HG03575 (cell line): ENCODE data around the gene TSPO.

Source experiments
- ATAC-seq: cut with Tn5 transposase; IDR thresholded peaks from one replicate; pipeline ENCODE4 v1.9.1; 2021; ENCODE audit not compliant: unreplicated experiment, insufficient number of reproducible peaks, low FRiP score; ENCODE audit errors: extremely low read depth

The TSPO gene

DNA sequence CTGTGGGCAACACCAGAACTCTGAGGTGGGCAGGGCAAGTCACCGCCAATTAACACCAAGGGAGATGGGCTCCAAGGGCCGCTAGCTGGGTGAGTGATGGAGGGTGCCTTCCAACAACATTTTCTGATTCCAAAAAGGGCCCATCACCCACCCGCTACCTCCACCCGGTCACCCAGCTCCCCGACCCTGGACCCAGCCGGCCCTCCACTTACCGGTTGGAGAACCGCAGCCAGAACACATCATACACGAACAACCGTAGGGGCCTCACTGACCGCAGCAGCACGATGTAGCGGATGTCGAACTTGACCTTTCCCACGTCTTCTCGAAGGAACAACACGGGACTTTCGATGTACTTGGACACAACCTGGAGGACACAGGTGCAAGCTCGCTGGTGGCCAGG lies 20.8 kb downstream of the TSPO start:
- ATAC-seq, result no peak

DNA sequence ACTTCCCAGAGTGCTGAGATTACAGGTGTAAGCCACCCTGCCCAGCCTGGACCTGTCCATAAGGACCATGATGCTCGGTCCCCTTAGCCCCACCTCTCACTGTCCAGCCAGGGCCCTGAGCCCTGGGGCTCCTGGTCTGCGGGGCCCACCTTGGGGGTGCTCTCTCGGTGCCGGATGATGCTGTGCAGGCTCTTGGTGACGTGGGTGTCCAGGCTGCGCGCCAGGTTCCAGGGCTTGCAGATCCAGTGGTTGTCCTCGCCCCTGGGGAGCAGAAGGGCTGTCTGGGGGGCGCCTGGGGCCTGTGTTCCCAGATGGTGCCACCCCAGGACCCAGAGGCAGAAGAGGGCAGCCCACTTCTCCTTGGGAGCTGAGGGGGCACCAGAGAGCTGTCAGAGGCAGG lies 22.2 kb downstream of the TSPO start:
- ATAC-seq, result no peak

DNA sequence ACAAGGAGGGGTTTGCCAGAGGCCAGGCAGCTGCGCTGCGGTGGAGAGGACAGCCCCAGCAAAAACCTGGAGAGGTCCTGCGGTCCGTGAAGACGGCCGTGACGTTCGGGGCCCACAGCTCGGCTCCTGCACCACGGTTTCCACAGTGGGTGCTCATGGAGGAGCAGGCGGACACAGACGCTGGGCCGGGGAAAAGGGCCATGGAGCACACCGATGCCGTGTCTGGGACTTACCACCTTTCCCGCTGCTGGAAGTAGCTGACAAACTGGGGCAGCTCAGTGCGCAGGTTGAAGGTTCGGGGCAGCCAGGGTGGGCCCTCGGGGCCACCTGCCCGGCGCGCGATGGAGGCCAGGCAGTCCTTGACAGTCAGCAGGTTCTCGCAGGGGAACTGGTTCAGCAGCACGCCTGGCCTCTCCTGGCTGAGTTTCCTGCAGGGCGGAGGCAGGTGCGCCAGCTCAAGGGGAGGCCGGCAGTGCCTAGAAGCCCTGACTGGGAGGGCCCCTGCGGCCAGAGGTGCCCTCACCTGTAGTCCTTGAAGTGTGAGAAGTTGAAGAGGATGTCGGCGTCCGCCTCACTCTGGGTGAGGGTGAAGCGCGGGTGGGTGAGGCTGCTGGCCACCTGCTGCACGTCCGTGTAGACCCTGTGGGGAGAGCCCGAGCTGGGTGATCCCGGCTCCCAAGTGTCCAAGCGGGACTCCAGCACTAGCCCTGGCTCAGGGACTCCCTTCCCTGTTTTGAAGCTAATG lies 22.8 kb downstream of the TSPO start:
- no peak for ATAC-seq

- ATAC-seq, result no peak
Measured at GRCh38 chr22:43174941-43175531, 23.7 kb downstream of the TSPO start.

DNA sequence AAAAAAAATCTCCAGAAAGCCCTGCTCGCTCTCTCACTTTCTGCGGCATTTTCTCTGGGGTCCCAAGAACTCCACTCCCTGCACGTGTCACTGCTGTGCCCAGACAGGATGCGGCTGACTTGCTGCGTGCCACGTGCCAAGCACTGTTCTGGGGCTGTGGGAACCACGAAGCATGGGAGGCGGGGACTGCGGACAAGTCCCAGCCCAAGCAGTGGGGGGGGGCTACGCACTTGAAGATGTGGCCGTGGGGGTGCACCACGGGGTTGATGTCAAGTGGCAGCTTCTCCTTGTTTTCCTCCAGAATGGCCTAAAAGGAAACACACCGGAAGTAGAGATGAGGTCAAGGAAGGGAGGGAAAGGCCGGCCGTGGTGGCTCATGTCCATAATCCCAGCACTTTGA lies 24.7 kb downstream of the TSPO start:
- no peak for ATAC-seq

DNA sequence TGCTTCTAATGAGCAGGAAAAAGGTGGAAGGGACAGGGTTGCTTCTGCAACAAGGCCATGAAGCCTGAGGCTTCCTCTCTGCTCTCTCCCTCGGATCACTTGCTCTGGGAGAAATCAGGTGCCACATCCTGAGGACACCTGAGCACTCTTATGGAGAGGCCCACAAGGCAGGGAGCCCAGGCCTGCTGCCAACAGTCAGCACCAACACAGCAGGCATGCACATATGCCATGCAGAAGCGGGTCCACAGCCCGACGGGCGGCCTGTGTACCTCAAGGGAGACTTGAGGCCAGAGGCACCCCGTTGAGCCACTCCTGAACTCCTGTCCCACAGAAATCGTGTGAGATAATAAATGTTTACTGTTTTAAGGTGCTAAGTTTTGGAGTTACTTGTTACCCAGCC lies 26.1 kb downstream of the TSPO start:
- ATAC-seq, result no peak

DNA sequence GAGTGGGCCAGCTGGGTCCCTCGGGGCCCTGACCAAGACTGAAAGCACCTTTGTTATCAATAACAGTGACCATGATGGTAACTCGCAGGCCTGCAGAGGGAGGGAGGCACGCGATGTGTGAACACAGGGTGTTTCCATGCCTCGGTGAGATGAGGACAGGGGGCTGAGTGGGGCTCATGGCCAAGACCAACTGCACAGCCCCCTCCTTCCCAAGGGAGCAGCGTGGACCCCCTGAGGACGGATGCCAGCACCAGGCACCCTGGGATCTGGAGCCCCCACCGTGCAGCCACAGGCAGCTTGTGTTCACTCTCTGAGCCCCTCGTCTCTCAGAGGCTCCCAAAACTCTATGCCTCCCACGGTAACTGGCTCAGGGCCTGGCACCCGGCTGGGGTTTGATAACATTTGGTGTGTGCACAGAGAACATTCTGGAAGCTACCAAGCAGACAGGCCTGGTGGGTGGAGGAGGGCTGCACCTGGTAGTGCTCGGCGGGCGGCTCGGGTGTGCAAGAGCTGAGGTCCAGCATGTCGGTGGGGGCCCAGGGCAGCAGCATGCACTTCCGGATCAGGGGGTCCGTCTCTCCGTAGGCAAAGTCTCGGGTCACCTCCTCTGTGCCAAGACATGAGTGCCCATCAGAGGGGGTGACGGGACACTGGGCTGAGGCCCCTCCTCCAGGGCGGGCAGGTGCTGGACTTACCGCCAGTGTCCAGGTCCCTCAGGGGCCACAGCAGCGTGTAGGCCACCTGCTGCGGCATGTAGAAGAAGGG lies 28.0 kb downstream of the TSPO start:
- no peak for ATAC-seq

GRCh38 chr22:43179911-43180195 lies 28.5 kb downstream of the TSPO start:
- ATAC-seq, result no peak

GRCh38 chr22:43180670-43181069 lies 29.3 kb downstream of the TSPO start:
- no peak for ATAC-seq

- no peak for ATAC-seq
Measured at GRCh38 chr22:43181321-43182076, 30.1 kb downstream of the TSPO start.

DNA sequence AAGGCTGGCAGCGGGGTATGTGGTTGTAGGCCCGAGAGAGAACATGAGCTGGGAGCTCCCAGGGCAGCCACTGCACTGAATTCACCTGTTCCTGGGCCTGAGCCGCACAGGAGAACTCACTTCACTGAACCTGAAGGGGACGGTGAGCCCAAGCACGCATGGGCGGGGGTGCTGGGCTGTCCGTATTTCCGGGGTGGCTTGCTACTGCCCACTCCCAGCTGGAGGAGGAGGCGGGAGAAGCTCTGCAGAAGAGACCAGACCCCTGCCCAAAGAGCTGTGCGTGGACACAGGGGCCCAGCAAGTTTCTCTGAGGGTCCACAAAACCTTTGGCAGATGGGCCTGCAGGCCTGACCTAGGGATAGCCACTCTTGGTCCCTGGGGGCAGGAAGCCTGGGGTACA lies 30.8 kb downstream of the TSPO start:
- ATAC-seq, result no peak

DNA sequence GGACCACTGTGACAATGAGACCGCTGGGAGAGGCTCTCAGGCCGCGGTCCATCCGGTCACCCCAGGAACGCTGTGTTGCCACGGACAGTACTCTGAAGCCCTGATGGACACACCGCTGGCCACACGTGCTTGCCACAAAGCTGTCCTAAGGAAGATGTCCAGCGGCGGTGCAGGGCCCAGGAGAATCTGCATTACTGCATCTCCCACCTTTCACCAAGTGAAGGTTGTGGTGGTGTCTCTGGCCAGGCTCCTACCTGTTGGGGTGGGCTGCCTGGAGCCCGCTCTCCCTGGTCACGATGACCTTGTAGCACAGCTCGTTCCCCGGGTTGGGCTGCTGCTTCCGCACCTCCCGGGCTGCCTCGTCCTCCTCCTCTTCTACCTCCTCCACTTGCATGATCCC lies 31.4 kb downstream of the TSPO start:
- ATAC-seq, result no peak

DNA sequence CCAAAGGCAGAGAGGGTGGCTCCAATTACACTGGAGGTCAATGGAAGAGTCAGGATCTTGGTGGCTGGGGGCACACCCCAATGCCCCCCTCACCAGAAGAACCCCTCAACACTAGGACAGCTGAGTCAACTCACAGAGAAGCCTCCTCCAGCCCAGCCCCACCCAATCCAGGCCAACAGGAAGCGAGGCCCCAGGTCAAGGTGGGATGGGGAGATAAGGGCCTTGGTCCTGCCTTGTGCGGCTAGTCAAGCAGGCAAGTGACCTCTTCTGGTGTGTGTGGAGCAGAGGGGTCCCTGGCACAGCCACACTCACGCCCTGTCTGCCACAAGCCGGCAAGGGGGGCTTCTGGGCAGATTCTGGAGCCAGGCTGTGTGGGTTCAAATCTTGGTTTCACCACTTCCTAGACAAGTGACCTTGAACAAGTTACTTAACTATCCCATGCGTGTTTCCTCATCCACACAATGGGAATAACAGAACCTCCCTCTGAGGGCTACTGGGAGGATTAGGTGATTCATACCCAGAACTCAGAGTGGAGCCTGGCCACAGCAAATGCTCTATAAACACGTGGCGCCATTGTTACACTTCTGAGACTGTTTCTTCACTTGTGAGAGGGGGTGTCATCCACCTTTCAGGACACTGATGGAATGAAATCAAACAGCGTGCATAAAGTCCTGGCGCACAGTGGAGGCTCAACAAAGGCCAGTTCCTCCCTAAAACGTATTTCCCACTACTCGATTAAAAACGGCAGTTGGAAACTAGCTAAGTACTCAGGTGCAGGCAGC lies 32.3 kb downstream of the TSPO start:
- ATAC-seq, result no peak

DNA sequence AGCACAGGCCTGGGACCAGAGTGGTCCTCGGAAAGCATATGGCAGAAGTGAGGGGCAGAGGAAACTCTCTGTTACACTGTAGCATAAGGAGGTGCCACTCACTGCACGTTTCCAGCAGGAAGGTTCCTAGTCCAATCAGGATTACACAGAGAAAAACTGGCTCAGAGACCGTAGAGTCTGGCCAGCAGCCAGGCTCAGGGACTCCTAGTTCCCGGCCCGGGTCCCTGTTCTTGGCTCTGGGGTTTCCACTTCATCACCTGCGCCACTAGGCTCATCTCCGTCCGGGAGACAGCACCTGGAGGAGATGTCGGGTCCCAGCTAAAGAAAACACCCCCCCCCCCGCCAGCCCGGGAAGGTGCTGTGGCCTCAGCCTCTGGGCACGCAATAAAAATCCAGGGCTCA lies 34.5 kb downstream of the TSPO start:
- no peak for ATAC-seq

GRCh38 chr22:43186272-43187170 lies 35.2 kb downstream of the TSPO start, which contains the start of gene TTLL12:
TTLL12 (minus strand) TSS chr22:43187134; CDS start chr22:43187069, 65 bp downstream.
- ATAC-seq, result no peak

DNA sequence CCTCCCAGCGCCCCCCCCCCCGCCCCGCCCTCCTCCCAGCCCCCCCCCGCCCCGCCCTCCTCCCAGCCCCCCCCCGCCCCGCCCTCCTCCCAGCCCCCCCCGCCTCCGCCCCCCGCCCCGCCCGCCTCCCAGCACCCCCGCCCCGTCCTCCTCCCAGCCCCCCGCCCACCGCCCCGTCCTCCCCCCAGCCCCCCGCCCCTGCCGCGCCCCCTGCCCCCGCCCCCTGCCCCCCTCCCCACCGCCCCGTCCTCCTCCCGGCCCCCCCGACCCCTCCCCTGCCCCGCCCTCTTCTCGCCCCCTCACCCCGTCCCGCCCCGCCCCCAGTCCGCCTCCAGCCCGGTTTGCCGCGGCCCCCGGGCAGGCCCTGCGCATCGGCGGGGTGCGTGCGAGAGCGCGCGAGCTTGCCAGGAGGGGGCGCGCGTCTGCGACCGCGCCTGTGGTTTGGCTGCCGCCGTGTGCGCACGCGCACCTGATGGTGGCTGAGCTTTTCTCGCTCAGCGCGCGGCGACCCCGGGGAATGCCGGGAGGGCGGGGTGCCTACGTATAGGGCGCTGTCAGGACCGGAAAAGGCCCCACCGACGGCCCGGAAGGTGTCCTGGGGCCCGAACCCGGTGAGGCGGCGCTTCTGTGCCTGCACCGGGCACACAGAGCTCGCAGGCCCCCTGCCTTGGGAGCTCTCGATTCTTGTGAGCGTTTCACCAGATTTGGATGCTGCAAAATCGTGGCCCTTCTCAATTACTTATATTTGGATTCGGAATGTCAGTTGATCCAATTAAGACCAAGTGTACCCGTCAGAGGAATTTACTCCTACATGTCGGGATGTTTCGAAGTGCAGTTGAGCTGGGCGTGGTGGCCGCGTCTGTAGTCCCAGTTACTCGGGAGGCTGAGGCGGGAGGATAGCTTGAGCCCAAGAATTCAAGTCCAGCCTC lies 36.1 kb downstream of the TSPO start:
- no peak for ATAC-seq
